SKM-1 (cell line): ENCODE results near the gene PIH1D1.

Experiments
- DNase-seq: peaks from one replicate; lab custom pipeline; 2025; ENCODE audit not compliant: unreplicated experiment; lab: John Stamatoyannopoulos, UW

The PIH1D1 gene

GRCh38 chr19:49451430-49452181, at the start of gene PIH1D1:
Gene PIH1D1 (minus strand): TSS chr19:49451814. CDS start chr19:49451574, 240 bp downstream.
- DNase-seq = peak; percentile 91

- DNase-seq = no peak
Measured at GRCh38 chr19:49499030-49499670, 47.5 kb upstream of the PIH1D1 start.

- no peak for DNase-seq
Measured at GRCh38 chr19:49498475-49498874, 46.9 kb upstream of the PIH1D1 start.

- no peak for DNase-seq
Measured at GRCh38 chr19:49497789-49498103, 46.1 kb upstream of the PIH1D1 start.

- peak; percentile 31 for DNase-seq
Measured at GRCh38 chr19:49497047-49497788, 45.6 kb upstream of the PIH1D1 start.

GRCh38 chr19:49496574-49497008, 45.0 kb upstream of the PIH1D1 start:
- DNase-seq = no peak

- no peak for DNase-seq
Measured at GRCh38 chr19:49492573-49493405, 41.2 kb upstream of the PIH1D1 start.

GRCh38 chr19:49491804-49492572, 40.4 kb upstream of the PIH1D1 start:
- no peak for DNase-seq

GRCh38 chr19:49491030-49491803, 39.6 kb upstream of the PIH1D1 start:
- DNase-seq = no peak

- no peak for DNase-seq
Measured at GRCh38 chr19:49490287-49491029, 38.8 kb upstream of the PIH1D1 start.

- DNase-seq = no peak
Measured at GRCh38 chr19:49489601-49490167, 38.1 kb upstream of the PIH1D1 start.

- DNase-seq = no peak
Measured at GRCh38 chr19:49488863-49489537, 37.4 kb upstream of the PIH1D1 start.

- no peak for DNase-seq
Measured at GRCh38 chr19:49488046-49488862, 36.6 kb upstream of the PIH1D1 start.

- DNase-seq = peak; percentile 74
Measured at GRCh38 chr19:49487277-49488045, 35.8 kb upstream of the PIH1D1 start, which contains the start of gene RPL13A. Gene RPL13A (plus strand): TSS chr19:49487608. CDS start chr19:49487630, 22 bp downstream.

- DNase-seq = no peak
Measured at GRCh38 chr19:49486710-49487276, 35.2 kb upstream of the PIH1D1 start.

GRCh38 chr19:49486232-49486631, 34.6 kb upstream of the PIH1D1 start:
- DNase-seq = no peak
